Activated gamma-delta T cell treated with anti-CD3 and anti-CD28 coated beads, Interleukin-2, amount 50 U/mL, for 16 hours (primary cell): ENCODE results near the gene SPDYE2.
"Not testable (repeated sequence)": the region's sequence is repeated elsewhere in the genome, so short reads cannot be mapped to it uniquely, and the experiment has no call there.

Experiments used
- DNase-seq: peaks from one replicate; pipeline ENCODE4 v3.0.0-alpha.2; 2020; ENCODE audit warnings: low read depth

The SPDYE2 gene

GRCh38 chr7:102550808-102551422 is at the start of gene SPDYE2:
Gene SPDYE2 (plus strand): TSS chr7:102551226. CDS start chr7:102553256, 2,030 bp downstream.
- DNase-seq = not testable (repeated sequence)

- not testable (repeated sequence) for DNase-seq
Measured at GRCh38 chr7:102503141-102503540, 47.9 kb upstream of the SPDYE2 start.

GRCh38 chr7:102505298-102506185 is 45.5 kb upstream of the SPDYE2 start:
- not testable (repeated sequence) for DNase-seq

- DNase-seq = not testable (repeated sequence)
Measured at GRCh38 chr7:102507410-102508088, 43.5 kb upstream of the SPDYE2 start.

- not testable (repeated sequence) for DNase-seq
Measured at GRCh38 chr7:102510575-102510974, 40.5 kb upstream of the SPDYE2 start.

GRCh38 chr7:102511860-102512522 is 39.0 kb upstream of the SPDYE2 start:
- DNase-seq = not testable (repeated sequence)

GRCh38 chr7:102512642-102513221 is 38.3 kb upstream of the SPDYE2 start:
- DNase-seq = not testable (repeated sequence)

GRCh38 chr7:102514881-102515721 is 35.9 kb upstream of the SPDYE2 start:
- DNase-seq = not testable (repeated sequence)

GRCh38 chr7:102515889-102516288 is 35.1 kb upstream of the SPDYE2 start:
- DNase-seq = not testable (repeated sequence)

- DNase-seq = not testable (repeated sequence)
Measured at GRCh38 chr7:102516951-102517350, 34.1 kb upstream of the SPDYE2 start.

- DNase-seq = not testable (repeated sequence)
Measured at GRCh38 chr7:102517550-102518147, 33.4 kb upstream of the SPDYE2 start, which contains the start of gene RASA4B. Gene RASA4B (minus strand): TSS chr7:102517777. CDS start chr7:102517710, 67 bp downstream.

GRCh38 chr7:102520797-102521196 is 30.2 kb upstream of the SPDYE2 start:
- not testable (repeated sequence) for DNase-seq

GRCh38 chr7:102524803-102525202 is 26.2 kb upstream of the SPDYE2 start:
- DNase-seq = not testable (repeated sequence)

GRCh38 chr7:102527182-102527581 is 23.8 kb upstream of the SPDYE2 start:
- DNase-seq = not testable (repeated sequence)

- DNase-seq = not testable (repeated sequence)
Measured at GRCh38 chr7:102527822-102528793, 22.9 kb upstream of the SPDYE2 start.

- DNase-seq = not testable (repeated sequence)
Measured at GRCh38 chr7:102531583-102531982, 19.4 kb upstream of the SPDYE2 start.

- not testable (repeated sequence) for DNase-seq
Measured at GRCh38 chr7:102532127-102532526, 18.9 kb upstream of the SPDYE2 start.

GRCh38 chr7:102535062-102535615 is 15.9 kb upstream of the SPDYE2 start:
- not testable (repeated sequence) for DNase-seq
